ENCODE data around the gene KRTAP9-3. TPM values are rescaled to one million over a fixed set of nuclear protein-coding genes. Genes with fewer than 3 reads are reported as not detected.
A peak's percentile ranks its signal among the peaks of the same experiment; 100 is the strongest.

The KRTAP9-3 gene
- total and polyA plus RNA-seq, 8 donors = not detected

- Histone ChIP-seq H3K4me1 (no peaks in the 10 kb centered on the region), H3K9me3 (no peaks in the 10 kb centered on the region), H3K27ac (no peak overlapping the region), H3K27me3 (peaks cover 0 to 16% (median 8%) of the 10 kb centered on the region in 3 donors), H3K36me3 (no peaks in the 10 kb centered on the region), H3K4me3 (no peak overlapping the region)
- TF ChIP-seq POLR2AphosphoS5 (IDR thresholded peaks at IDR 0.05) (no peak), CTCF (IDR thresholded peaks at IDR 0.05) (no peak), POLR2A (IDR thresholded peaks at IDR 0.05) (no peak), EP300 (IDR thresholded peaks at IDR 0.05) (no peak)
- DNase-seq = no peak
- 76 to 90% (median 85%) methylated on average over 2 to 3 of the region's 3 CpGs for WGBS, 5 donors
- intact Hi-C loops (cut with DNase I; ENCODE audit: low total_unique reads) = no loop called here
These were observed 41.9 kb upstream of the KRTAP9-3 start for GRCh38 chr17:41190328-41190727.

GRCh38 chr17:41196068-41196467 lies 36.2 kb upstream of the KRTAP9-3 start:
- H3K36me3 ChIP-seq = no peaks in the 10 kb centered on the region
- TF ChIP-seq POLR2A (IDR thresholded peaks at IDR 0.05) (no peak), POLR2AphosphoS5 (IDR thresholded peaks at IDR 0.05) (no peak), EP300 (IDR thresholded peaks at IDR 0.05) (no peak), CTCF (IDR thresholded peaks at IDR 0.05) (no peak)
- no peak overlapping the region for H3K4me3 ChIP-seq
- no peak for DNase-seq
- no peak overlapping the region for H3K27ac ChIP-seq
- WGBS, 5 donors = 34 to 46% (median 36%) methylated on average over 1 of the region's 1 CpG
- H3K27me3 ChIP-seq = no peaks in the 10 kb centered on the region
- no peaks in the 10 kb centered on the region for H3K4me1 ChIP-seq
- intact Hi-C loops (cut with DNase I; ENCODE audit: low total_unique reads) = no loop called here
- H3K9me3 ChIP-seq = peaks cover 0 to 3% (median 0%) of the 10 kb centered on the region in 4 donors

GRCh38 chr17:41199421-41200078 lies 32.7 kb upstream of the KRTAP9-3 start:
- H3K36me3 ChIP-seq = no peaks in the 10 kb centered on the region
- no peak overlapping the region for H3K27ac ChIP-seq
- no peak for DNase-seq
- peaks cover 0 to 3% (median 0%) of the 10 kb centered on the region in 4 donors for H3K9me3 ChIP-seq
- no peaks in the 10 kb centered on the region for H3K4me1 ChIP-seq
- intact Hi-C loops (cut with DNase I; ENCODE audit: low total_unique reads) = no loop called here
- no peak overlapping the region for H3K4me3 ChIP-seq
- TF ChIP-seq CTCF (IDR thresholded peaks at IDR 0.05) (no peak), POLR2AphosphoS5 (IDR thresholded peaks at IDR 0.05) (no peak), POLR2A (IDR thresholded peaks at IDR 0.05) (no peak), EP300 (IDR thresholded peaks at IDR 0.05) (no peak)
- 56 to 75% (median 59%) methylated on average over 5 of the region's 5 CpGs for WGBS, 5 donors
- no peaks in the 10 kb centered on the region for H3K27me3 ChIP-seq

GRCh38 chr17:41211845-41212466 lies 20.3 kb upstream of the KRTAP9-3 start:
- Histone ChIP-seq H3K27me3 (peaks cover 0 to 30% (median 11%) of the 10 kb centered on the region in 3 donors), H3K4me1 (no peaks in the 10 kb centered on the region), H3K36me3 (no peaks in the 10 kb centered on the region), H3K4me3 (no peak overlapping the region), H3K27ac (no peak overlapping the region), H3K9me3 (no peaks in the 10 kb centered on the region)
- DNase-seq = peak in 1 of 2 donors; percentile 22
- intact Hi-C loops (cut with DNase I; ENCODE audit: low total_unique reads) = no loop called here
- TF ChIP-seq POLR2A (IDR thresholded peaks at IDR 0.05) (no peak), CTCF (IDR thresholded peaks at IDR 0.05) (no peak), EP300 (IDR thresholded peaks at IDR 0.05) (no peak), POLR2AphosphoS5 (IDR thresholded peaks at IDR 0.05) (no peak)
- 18 to 44% (median 34%) methylated on average over 1 of the region's 1 CpG for WGBS, 5 donors
